OCI-LY1 (cell line): ENCODE data around the gene DPF3.

Experiments
- H2AFZ ChIP-seq: fragments of 200-600 bp; sonication (generic), shearing (Covaris generic); 2 replicates; pipeline ENCODE4 v1.6.0; 2014; ENCODE audit warnings: antibody characterized with exemption, mild to moderate bottlenecking, low read length
- H3F3A ChIP-seq: fragments of 200-600 bp; sonication (generic), shearing (Covaris generic); 2 replicates; pipeline ENCODE4 v1.6.0; 2014; ENCODE audit warnings: mild to moderate bottlenecking, antibody characterized with exemption, low read length, moderate library complexity; ENCODE audit not compliant: insufficient read depth
- H3K27ac ChIP-seq: fragments of 200-600 bp; sonication (generic); 2 replicates; pipeline ENCODE4 v1.5.1; 2014; ENCODE audit warnings: low read length, mixed run types, mild to moderate bottlenecking, low read depth; ENCODE audit not compliant: poor library complexity, severe bottlenecking
- H3K27me3 ChIP-seq: fragments of 200-600 bp; sonication (generic); 2 replicates; pipeline ENCODE4 v1.6.0; 2014; ENCODE audit warnings: antibody characterized with exemption, mild to moderate bottlenecking, low read length, moderate library complexity; ENCODE audit not compliant: insufficient read depth
- H3K36me3 ChIP-seq: fragments of 200-600 bp; sonication (generic); 2 replicates; pipeline ENCODE4 v1.6.1; 2014; ENCODE audit warnings: mild to moderate bottlenecking, antibody characterized with exemption, low read length, moderate library complexity, mixed read lengths; ENCODE audit not compliant: insufficient read depth
- H3K4me1 ChIP-seq: fragments of 200-600 bp; sonication (generic); 2 replicates; pipeline ENCODE4 v1.5.1; 2014; ENCODE audit warnings: mild to moderate bottlenecking, low read length, moderate library complexity; ENCODE audit not compliant: insufficient read depth, severe bottlenecking
- H3K4me2 ChIP-seq: fragments of 200-600 bp; sonication (generic), shearing (Covaris generic); 2 replicates; pipeline ENCODE4 v1.6.1; 2014; ENCODE audit warnings: low read length
- H3K4me3 ChIP-seq: fragments of 200-600 bp; sonication (generic); 2 replicates; pipeline ENCODE4 v1.5.1; 2014; ENCODE audit warnings: low read length, low read depth, mild to moderate bottlenecking, mixed read lengths; ENCODE audit not compliant: poor library complexity, severe bottlenecking
- H3K79me2 ChIP-seq: fragments of 200-600 bp; shearing (Covaris generic); 2 replicates; pipeline ENCODE4 v1.6.1; 2016; ENCODE audit warnings: mixed run types, low read length, mixed read lengths; ENCODE audit not compliant: insufficient read depth
- H3K9ac ChIP-seq: fragments of 200-600 bp; sonication (generic), shearing (Covaris generic); 2 replicates; pipeline ENCODE4 v1.6.1; 2014; ENCODE audit warnings: mild to moderate bottlenecking, low read length, mixed read lengths
- H3K9me2 ChIP-seq: fragments of 200-600 bp; sonication (generic), shearing (Covaris generic); 2 replicates; pipeline ENCODE4 v1.6.1; 2014; ENCODE audit warnings: low read depth, mild to moderate bottlenecking, low read length, mixed read lengths
- H3K9me3 ChIP-seq: fragments of 200-600 bp; shearing (Covaris generic); 2 replicates; pipeline ENCODE4 v1.6.1; 2014; ENCODE audit warnings: low read length, mixed read lengths
- H4K20me1 ChIP-seq: fragments of 200-600 bp; sonication (generic), shearing (Covaris generic); 2 replicates; pipeline ENCODE4 v1.6.0; 2016; ENCODE audit warnings: mild to moderate bottlenecking, low read length; ENCODE audit not compliant: insufficient read depth
- EZH2 ChIP-seq: fragments of 200-600 bp; sonication (generic), shearing (Covaris generic); IDR thresholded peaks from 2 replicates; pipeline ENCODE4 v1.8.0; 2017; ENCODE audit warnings: borderline replicate concordance, mixed run types, mild to moderate bottlenecking, antibody characterized with exemption, low read length, moderate library complexity, mixed read lengths
- TF ChIP-seq, protein P1 (sequence below): fragments of 200-600 bp; sonication (generic), shearing (Covaris generic); IDR thresholded peaks from 2 replicates; pipeline ENCODE4 v1.5.1; 2017; ENCODE audit warnings: mild to moderate bottlenecking, antibody characterized with exemption, low read length, moderate library complexity, mixed read lengths

DPF3 gene

DNA sequence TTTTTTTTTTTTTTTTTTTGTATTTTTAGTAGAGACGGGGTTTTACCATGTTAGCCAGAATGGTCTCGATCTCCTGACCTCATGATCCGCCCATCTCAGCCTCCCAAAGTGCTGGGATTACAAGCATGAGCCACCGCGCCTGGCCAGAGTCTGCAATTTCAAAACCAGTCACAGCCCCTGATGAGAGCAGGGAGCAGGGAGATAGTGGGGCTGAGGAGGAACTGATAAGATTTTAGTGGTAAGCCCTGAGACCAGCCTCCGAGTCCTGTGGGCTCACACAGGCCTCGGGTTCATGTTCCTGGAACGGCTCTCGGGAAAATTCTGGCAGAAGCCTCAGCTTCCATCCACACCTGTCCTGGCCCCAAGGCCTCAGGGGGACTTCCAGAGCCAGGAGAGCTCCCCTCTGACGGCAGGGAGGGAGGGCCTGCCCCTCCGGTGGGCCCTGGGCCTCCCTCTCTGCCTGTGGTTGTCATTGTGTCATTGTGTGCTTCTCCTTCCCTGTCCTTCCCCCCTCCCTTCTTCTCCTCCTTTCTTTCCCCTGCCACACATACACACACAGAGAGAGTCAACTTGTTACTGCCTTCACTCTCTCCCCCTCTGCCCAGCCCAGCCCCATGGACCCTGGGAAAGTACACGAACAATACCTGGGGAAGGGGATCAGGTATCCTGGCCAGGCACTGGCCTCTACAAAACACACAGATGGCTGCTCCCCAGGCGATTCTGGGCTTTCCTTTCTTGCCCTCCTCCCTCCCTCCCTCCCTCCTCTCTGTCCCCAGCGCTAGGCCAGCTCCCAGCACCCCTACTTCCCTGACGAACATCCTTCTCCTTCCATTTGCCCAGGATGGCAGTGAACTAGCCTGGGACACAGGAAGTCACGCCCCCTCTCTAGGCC lies 294.1 kb downstream of the DPF3 start:
- Histone ChIP-seq H3K79me2 (no peaks in the 10 kb centered on the region), H3K9me3 (no peaks in the 10 kb centered on the region), H3K27me3 (peaks cover 4% of the 10 kb centered on the region), H2AFZ (no peak overlapping the region), H4K20me1 (no peaks in the 10 kb centered on the region), H3K27ac (no peak overlapping the region), H3K9me2 (no peaks in the 10 kb centered on the region), H3K4me2 (no peak overlapping the region), H3K4me3 (no peak overlapping the region), H3K4me1 (no peaks in the 10 kb centered on the region), H3K36me3 (no peaks in the 10 kb centered on the region), H3F3A (no peaks in the 10 kb centered on the region), H3K9ac (no peak overlapping the region)
- TF ChIP-seq, protein P1, sequence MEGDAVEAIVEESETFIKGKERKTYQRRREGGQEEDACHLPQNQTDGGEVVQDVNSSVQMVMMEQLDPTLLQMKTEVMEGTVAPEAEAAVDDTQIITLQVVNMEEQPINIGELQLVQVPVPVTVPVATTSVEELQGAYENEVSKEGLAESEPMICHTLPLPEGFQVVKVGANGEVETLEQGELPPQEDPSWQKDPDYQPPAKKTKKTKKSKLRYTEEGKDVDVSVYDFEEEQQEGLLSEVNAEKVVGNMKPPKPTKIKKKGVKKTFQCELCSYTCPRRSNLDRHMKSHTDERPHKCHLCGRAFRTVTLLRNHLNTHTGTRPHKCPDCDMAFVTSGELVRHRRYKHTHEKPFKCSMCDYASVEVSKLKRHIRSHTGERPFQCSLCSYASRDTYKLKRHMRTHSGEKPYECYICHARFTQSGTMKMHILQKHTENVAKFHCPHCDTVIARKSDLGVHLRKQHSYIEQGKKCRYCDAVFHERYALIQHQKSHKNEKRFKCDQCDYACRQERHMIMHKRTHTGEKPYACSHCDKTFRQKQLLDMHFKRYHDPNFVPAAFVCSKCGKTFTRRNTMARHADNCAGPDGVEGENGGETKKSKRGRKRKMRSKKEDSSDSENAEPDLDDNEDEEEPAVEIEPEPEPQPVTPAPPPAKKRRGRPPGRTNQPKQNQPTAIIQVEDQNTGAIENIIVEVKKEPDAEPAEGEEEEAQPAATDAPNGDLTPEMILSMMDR, result no peak
- TF ChIP-seq EZH2, result no peak

DNA sequence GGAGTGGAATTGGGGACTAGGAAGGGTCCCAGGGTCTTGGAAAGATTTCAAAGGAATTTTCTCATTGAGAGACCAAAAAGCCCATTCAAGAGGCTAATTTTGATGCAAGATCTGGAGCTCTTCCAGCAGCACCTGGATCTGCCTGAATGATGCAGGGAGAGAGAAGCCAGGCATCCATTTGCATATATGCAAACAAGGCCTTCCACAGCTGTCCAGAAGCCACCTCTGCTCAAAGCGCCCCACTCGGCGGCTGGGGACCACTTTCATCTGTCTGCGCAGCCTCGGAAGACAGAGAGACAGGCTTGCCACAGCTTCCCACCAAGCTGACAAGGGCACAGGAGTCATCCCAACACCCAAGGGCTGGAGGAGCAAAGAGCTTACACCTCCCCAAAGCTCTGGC lies 295.6 kb downstream of the DPF3 start:
- Histone ChIP-seq H3K4me2 (no peak overlapping the region), H3K9me3 (no peaks in the 10 kb centered on the region), H3K4me3 (no peak overlapping the region)

DNA sequence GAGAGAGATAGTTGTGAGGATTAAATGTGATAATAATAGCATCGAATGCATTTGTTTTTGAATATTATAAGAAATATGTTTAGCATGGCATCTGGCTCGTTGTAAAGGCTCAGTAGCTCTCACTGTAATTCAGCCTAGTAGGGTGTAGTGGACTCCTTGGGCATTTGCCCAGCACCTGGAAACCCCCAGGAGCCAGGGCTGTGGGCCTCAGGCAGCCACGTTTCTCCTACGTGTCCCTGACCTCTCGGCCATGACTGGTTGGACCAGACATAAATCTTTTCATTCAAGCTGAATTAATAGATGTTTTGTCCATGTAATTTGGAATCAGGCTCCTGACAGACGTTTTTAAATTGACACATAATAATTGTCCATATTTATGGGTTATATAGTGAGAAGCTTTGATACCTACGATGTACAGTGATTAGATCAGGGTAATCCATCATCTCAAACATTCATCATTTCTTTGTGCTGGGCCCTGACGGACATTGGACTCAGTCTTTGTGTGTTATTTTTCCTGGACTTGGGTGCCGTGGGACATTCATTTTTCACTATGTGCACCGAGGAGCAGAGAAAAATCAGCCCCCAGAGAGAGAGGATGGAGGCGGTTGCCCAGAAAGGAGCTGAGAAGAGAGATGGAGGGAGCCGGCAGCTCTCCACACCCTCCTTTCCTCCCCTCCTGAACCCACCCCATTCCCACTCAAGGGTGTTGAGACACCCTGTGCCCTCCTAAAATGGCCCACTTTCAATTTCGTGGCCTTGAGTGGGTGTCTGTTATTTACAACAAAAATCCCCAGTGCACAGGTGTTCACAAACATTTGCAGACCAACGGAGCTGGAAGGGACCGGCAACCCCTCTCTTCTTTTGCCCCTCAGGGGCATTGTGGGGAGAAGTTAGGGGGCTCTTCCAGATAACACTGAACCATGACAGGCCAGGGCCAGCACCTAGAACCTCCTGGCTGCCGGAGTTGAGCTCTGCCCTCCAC lies 296.4 kb downstream of the DPF3 start:
- H3K4me3 ChIP-seq, result no peak overlapping the region
- no peak overlapping the region for H3K9ac ChIP-seq
- no peaks in the 10 kb centered on the region for H3K36me3 ChIP-seq
- no peaks in the 10 kb centered on the region for H4K20me1 ChIP-seq
- no peaks in the 10 kb centered on the region for H3F3A ChIP-seq
- H3K4me2 ChIP-seq, result no peak overlapping the region
- H3K9me2 ChIP-seq, result no peaks in the 10 kb centered on the region
- no peaks in the 10 kb centered on the region for H3K9me3 ChIP-seq
- H3K79me2 ChIP-seq, result no peaks in the 10 kb centered on the region
- no peak overlapping the region for H2AFZ ChIP-seq
- no peaks in the 10 kb centered on the region for H3K4me1 ChIP-seq
- H3K27me3 ChIP-seq, result peaks cover 4% of the 10 kb centered on the region; the same call in 1 of the 2 replicates
- H3K27ac ChIP-seq, result no peak overlapping the region
- no peak for TF ChIP-seq EZH2
- TF ChIP-seq, protein P1, result no peak

More for the DNA sequence above, 295.6 kb downstream of the DPF3 start:
- no peaks in the 10 kb centered on the region for H3K4me1 ChIP-seq
- no peaks in the 10 kb centered on the region for H3K79me2 ChIP-seq
- H3K9me2 ChIP-seq, result no peaks in the 10 kb centered on the region
- no peak overlapping the region for H3K9ac ChIP-seq
- H4K20me1 ChIP-seq, result no peaks in the 10 kb centered on the region
- H2AFZ ChIP-seq, result no peak overlapping the region
- no peaks in the 10 kb centered on the region for H3F3A ChIP-seq
- H3K36me3 ChIP-seq, result no peaks in the 10 kb centered on the region
- TF ChIP-seq EZH2, result no peak
- TF ChIP-seq, protein P1, result no peak
- no peak overlapping the region for H3K27ac ChIP-seq
- H3K27me3 ChIP-seq, result peaks cover 4% of the 10 kb centered on the region
